Esophagus muscularis mucosa (tissue), 4 donors: ENCODE measurements around the gene G6PD. TPM values are rescaled to one million over a fixed set of nuclear protein-coding genes. Genes with fewer than 3 reads are reported as not detected.

Source experiments
- DNase-seq: peaks from one replicate; pipeline ENCODE4 v3.0.0-alpha.2; 2017; ENCODE audit errors: extremely low spot score
- H3K27ac ChIP-seq, 4 donors: fragments of 200-600 bp; sonication (generic); replicated peaks in 1 of 4; 1 replicate in 3 of 4; 2 replicates in 1 of 4; pipeline ENCODE4 v1.5.1; 2016 to 2019; ENCODE audit warnings: mild to moderate bottlenecking in 1 of 4
- H3K27me3 ChIP-seq, 4 donors: fragments of 200-600 bp; sonication (generic); one replicate each; pipeline versions ENCODE4 v1.5.1 to v1.6.0; 2016 to 2019
- H3K36me3 ChIP-seq, 4 donors: fragments of 200-600 bp; sonication (generic); one replicate each; pipeline ENCODE4 v1.5.1; 2016 to 2019
- H3K4me1 ChIP-seq, 4 donors: fragments of 200-600 bp; sonication (generic); one replicate each; pipeline ENCODE4 v1.5.1; 2016 to 2019
- H3K4me3 ChIP-seq, 4 donors: fragments of 200-600 bp; sonication (generic); 1 replicate in 2 of 4; 2 replicates in 2 of 4; pipeline ENCODE4 v1.5.1; 2016 to 2019; ENCODE audit warnings: mild to moderate bottlenecking in 4 of 4, moderate library complexity in 1 of 4
- H3K9me3 ChIP-seq, 4 donors: fragments of 200-600 bp; sonication (generic); 1 replicate in 3 of 4; 2 replicates in 1 of 4; pipeline ENCODE4 v1.5.1; 2016 to 2019
- EP300 ChIP-seq: sonication (generic); formaldehyde crosslinking; IDR thresholded peaks from one replicate; pipeline ENCODE4 v1.6.1; 2017; ENCODE audit warnings: antibody characterized with exemption
- POLR2A ChIP-seq: fragments of 450-650 bp; IDR thresholded peaks from one replicate; pipeline ENCODE4 v1.6.1; 2017; ENCODE audit warnings: antibody characterized with exemption, moderate library complexity, mild to moderate bottlenecking, low read depth
- POLR2AphosphoS5 ChIP-seq, 2 donors: sonication (generic); formaldehyde crosslinking; IDR thresholded peaks; one replicate each; pipeline ENCODE4 v1.6.1; 2017; ENCODE audit warnings: antibody characterized with exemption in 2 of 2
- WGBS: methylation state at CpG from one replicate; pipeline ENCODE4 v1.1.5; 2018; 5-methylcytosine and 5-hydroxymethylcytosine counted together
- intact Hi-C: fragments of 100-400 bp; cut with DNase I; formaldehyde crosslinking; loops from one replicate; pipeline ENCODE4 v1.15.1; 2023
- small RNA-seq, 3 donors: library from RNA; depleted of rRNA; stranded (forward); fragments of <200 nt; gene quantifications; one replicate each; pipeline ENCODE3, GENCODE V24; 2016
- total RNA-seq, 4 donors: library from RNA; depleted of rRNA; stranded (reverse); fragments of >200 nt; gene quantifications; one replicate each; pipeline versions ENCODE4 v1.1.0 to v1.2.1, GENCODE V29; 2016
- TF ChIP-seq, protein P1 (sequence below), 3 experiments: fragments of 200-600 bp in 2 of 3; fragments of 450-650 bp in 1 of 3; sonication (generic) in 2 of 3; IDR thresholded peaks; one replicate each; pipeline ENCODE4 v1.5.1; 2017 to 2019; ENCODE audit warnings: antibody characterized with exemption in 3 of 3, mild to moderate bottlenecking in 2 of 3, moderate library complexity in 1 of 3

The G6PD gene
- total RNA-seq, 4 donors from 2014 or later: 22.0 to 43.8 (median 27.3) TPM

DNA sequence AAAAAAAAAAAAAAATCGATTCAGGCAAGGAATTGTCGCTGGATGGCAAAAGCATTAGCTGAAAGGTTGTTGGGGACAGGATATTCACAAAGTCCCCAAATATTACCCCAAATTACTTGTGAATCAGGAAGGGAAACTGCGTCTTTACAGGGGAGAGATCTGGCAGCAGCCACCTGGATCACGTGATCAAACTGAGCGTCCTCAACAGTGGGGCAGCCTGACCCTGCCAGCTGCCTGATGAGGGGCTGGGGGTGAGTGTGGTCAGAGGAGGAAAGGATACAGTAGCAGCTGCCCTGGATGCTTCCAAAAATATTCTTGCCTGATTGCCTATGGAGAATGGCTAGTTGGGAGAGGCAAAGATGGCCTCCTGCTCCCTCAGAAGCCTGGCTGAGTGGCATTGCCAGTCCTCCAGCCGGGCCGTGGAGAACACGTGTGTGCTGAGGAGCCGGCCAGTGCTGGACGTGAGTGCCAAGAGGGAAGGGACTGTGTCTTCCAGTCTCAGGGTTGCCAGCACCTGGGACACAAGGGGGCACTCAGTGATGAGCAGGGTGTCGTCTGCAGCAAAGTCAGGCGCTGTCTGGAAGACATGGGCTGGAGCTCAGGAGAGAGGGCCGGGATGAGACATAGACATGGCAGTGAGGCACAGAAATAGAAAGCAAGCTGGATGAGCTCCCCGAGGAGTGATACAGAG, 64.6 kb downstream of the G6PD start:
- intact Hi-C loops: no loop called here
- Histone ChIP-seq H3K36me3 (peaks cover 0 to 15% (median 13%) of the 10 kb centered on the region in 4 donors), H3K9me3 (no peaks in the 10 kb centered on the region), H3K4me1 (peaks cover 13 to 36% (median 35%) of the 10 kb centered on the region in 4 donors), H3K4me3 (no peak overlapping the region), H3K27ac (no peak overlapping the region), H3K27me3 (no peaks in the 10 kb centered on the region)
- TF ChIP-seq POLR2AphosphoS5 (IDR thresholded peaks at IDR 0.05) (no peak), POLR2A (no peak), EP300 (no peak)
- TF ChIP-seq, protein P1, sequence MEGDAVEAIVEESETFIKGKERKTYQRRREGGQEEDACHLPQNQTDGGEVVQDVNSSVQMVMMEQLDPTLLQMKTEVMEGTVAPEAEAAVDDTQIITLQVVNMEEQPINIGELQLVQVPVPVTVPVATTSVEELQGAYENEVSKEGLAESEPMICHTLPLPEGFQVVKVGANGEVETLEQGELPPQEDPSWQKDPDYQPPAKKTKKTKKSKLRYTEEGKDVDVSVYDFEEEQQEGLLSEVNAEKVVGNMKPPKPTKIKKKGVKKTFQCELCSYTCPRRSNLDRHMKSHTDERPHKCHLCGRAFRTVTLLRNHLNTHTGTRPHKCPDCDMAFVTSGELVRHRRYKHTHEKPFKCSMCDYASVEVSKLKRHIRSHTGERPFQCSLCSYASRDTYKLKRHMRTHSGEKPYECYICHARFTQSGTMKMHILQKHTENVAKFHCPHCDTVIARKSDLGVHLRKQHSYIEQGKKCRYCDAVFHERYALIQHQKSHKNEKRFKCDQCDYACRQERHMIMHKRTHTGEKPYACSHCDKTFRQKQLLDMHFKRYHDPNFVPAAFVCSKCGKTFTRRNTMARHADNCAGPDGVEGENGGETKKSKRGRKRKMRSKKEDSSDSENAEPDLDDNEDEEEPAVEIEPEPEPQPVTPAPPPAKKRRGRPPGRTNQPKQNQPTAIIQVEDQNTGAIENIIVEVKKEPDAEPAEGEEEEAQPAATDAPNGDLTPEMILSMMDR (IDR thresholded peaks at IDR 0.05): no peak
- 87% methylated on average over 14 of the region's 14 CpGs for whole genome bisulfite sequencing
- DNase-seq: no peak

Small RNA genes lying within 50 kb of the gene (small RNA-seq; reads per million reads assigned to genes)
- gene RN7SL697P: 0 reads per million in 3 donors

Other genes with a start within 250 kb of the G6PD start
- over 10,000 TPM in 3 of 4 donors, 1,000 to 10,000 TPM in 1; 8,941 to 16,544 (median 12,362) TPM for gene FLNA, start 172.2 kb downstream of the G6PD start, total RNA-seq
- 10 to 100 TPM; 37.0 to 64.7 (median 57.7) TPM for gene EMD, start 167.6 kb downstream of the G6PD start, total RNA-seq
- 1,000 to 10,000 TPM; 2,150 to 7,554 (median 4,519) TPM for gene RPL10, start 148.5 kb downstream of the G6PD start, total RNA-seq
- 10 to 100 TPM; 19.9 to 24.3 (median 22.6) TPM for gene DNASE1L1, start 137.6 kb downstream of the G6PD start, total RNA-seq
- 10 to 100 TPM; 18.6 to 43.6 (median 32.5) TPM for gene TAFAZZIN, start 135.3 kb downstream of the G6PD start, total RNA-seq
- gene ATP6AP1, start 118.2 kb downstream of the G6PD start, total RNA-seq: 10 to 100 TPM; 27.4 to 67.2 (median 34.7) TPM
- gene GDI1, start 109.7 kb downstream of the G6PD start, total RNA-seq: 100 to 1,000 TPM; 105 to 148 (median 128) TPM
- gene FAM50A, start 102.7 kb downstream of the G6PD start, total RNA-seq: 10 to 100 TPM; 47.7 to 63.5 (median 56.7) TPM
- 10 to 100 TPM in 1 of 4 donors, 1 to 10 TPM in 3; 2.2 to 17.9 (median 4.3) TPM for gene PLXNA3, start 88.6 kb downstream of the G6PD start, total RNA-seq
- 10 to 100 TPM; 14.1 to 21.7 (median 16.9) TPM for gene LAGE3, start 67.6 kb downstream of the G6PD start, total RNA-seq
- gene UBL4A, start 60.2 kb downstream of the G6PD start, total RNA-seq: 10 to 100 TPM; 41.7 to 75.8 (median 57.9) TPM
- gene SLC10A3, start 56.2 kb downstream of the G6PD start, total RNA-seq: 10 to 100 TPM; 24.5 to 44.9 (median 38.1) TPM
- 10 to 100 TPM; 34.9 to 49.4 (median 40.4) TPM for gene FAM3A, start 30.6 kb downstream of the G6PD start, total RNA-seq
- gene IKBKG, start 774 bp upstream of the G6PD start, total RNA-seq: 10 to 100 TPM; 12.0 to 18.3 (median 17.3) TPM
- not detected for gene CTAG1A, start 38.3 kb upstream of the G6PD start, total RNA-seq
- gene CTAG1B, start 72.4 kb upstream of the G6PD start, total RNA-seq: not detected
- gene CTAG2, start 106.7 kb upstream of the G6PD start, total RNA-seq: not detected
- 1 to 10 TPM; 3.9 to 7.3 (median 5.2) TPM for gene GAB3, start 204.2 kb upstream of the G6PD start, total RNA-seq
- 10 to 100 TPM; 18.3 to 29.9 (median 24.9) TPM for gene DKC1, start 216.0 kb upstream of the G6PD start, total RNA-seq